HG02870 (cell line): ENCODE data around the gene CPA2.
"Not testable (repeated sequence)": the region's sequence is repeated elsewhere in the genome, so short reads cannot be mapped to it uniquely, and the experiment has no call there.

Experiments
- ATAC-seq: cut with Tn5 transposase; IDR thresholded peaks from one replicate; pipeline ENCODE4 v1.9.1; 2021; ENCODE audit warnings: mild to moderate bottlenecking, moderate library complexity; ENCODE audit not compliant: unreplicated experiment

Gene CPA2

GRCh38 chr7:130304878-130305277, 38.2 kb downstream of the CPA2 start:
- ATAC-seq: no peak

DNA sequence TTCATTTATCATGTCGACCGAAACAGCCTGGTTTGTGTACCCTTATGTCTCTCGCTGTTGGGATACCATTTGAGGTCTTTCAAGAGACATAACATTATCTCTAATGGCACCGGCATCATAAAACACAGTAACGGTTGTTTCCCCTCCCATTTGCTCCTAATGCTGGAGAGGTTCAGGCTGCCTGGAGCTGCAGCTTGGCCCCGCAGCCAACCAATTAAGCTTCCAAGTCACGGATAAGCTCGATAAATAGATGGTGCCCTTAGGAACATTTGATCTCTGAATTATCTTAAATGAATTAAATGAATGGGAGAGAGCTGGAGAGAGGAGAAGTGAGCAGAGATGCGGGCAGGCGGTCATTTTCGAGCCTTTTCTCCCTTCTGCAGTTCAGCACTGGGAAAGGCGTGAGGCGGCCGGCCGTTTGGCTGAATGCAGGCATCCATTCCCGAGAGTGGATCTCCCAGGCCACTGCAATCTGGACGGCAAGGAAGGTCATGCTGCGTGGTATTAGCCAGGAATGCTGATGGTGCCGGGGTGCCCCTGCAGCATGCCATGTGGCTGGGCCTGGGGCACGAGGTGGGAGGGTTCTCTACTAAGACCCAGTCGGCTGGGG, 38.9 kb downstream of the CPA2 start:
- ATAC-seq: no peak

- ATAC-seq: peak; percentile 57
Observed at GRCh38 chr7:130309986-130310385, 43.3 kb downstream of the CPA2 start.

DNA sequence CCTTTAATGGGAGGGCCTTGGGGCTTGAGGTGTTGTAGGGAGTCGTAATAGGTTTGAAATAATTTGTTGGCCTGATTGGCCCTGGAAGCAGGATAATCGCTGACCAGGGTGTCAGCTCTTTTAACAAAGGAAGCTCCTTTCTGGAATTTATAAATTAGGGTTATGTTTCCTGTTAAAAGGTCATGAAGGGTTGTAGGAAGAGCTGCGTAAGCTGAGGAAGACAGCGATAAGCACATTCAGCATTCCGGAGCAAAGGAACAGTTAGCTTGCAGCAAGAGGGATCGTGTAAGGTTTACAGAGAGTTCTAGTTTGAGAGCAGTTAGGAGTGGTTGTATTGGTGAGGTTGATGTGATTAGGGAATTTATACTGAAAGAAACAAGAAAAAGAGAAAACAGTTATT, 47.6 kb downstream of the CPA2 start:
- ATAC-seq: no peak

GRCh38 chr7:130319541-130319940, 52.9 kb downstream of the CPA2 start:
- ATAC-seq: no peak

DNA sequence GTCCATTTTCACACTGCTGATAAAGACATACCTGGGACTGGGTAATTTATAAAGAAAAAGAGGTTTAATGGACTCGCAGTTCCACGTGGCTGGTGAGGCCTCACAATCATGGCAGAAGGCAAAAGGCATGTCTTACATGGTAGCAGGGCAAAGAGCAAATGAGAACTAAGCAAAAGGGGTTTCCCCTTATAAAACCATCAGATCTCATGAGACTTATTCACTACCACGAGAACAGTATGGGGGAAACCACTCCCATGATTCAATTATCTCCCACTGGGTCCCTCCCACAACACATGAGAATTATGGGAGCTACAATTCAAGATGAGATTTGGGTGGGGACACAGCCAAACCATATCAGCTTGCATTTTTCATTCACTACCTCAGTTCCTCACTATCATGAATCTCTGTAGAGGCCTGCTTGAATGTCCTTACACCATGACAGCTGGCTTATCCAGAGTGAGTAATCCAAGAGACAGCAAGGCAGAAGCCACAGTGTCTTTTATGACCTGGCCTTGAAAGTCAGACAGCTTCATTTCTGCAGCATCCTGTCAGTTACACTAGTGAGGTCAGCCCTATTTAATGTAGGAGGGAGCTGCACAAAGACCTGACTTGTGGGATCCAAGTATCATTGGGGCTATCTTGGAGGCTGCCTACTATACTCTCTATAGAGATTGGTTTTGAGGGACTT, 55.0 kb downstream of the CPA2 start:
- not testable (repeated sequence) for ATAC-seq

DNA sequence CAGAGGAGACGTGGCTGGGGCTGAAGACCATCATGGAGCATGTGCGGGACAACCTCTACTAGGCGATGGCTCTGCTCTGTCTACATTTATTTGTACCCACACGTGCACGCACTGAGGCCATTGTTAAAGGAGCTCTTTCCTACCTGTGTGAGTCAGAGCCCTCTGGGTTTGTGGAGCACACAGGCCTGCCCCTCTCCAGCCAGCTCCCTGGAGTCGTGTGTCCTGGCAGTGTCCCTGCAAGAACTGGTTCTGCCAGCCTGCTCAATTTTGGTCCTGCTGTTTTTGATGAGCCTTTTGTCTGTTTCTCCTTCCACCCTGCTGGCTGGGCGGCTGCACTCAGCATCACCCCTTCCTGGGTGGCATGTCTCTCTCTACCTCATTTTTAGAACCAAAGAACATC, 56.0 kb downstream of the CPA2 start:
- ATAC-seq: no peak

GRCh38 chr7:130324306-130324943, 57.8 kb downstream of the CPA2 start:
- no peak for ATAC-seq

- no peak for ATAC-seq
Observed at GRCh38 chr7:130329681-130330080, 63.0 kb downstream of the CPA2 start.

GRCh38 chr7:130332259-130333053, 65.8 kb downstream of the CPA2 start:
- ATAC-seq: no peak

DNA sequence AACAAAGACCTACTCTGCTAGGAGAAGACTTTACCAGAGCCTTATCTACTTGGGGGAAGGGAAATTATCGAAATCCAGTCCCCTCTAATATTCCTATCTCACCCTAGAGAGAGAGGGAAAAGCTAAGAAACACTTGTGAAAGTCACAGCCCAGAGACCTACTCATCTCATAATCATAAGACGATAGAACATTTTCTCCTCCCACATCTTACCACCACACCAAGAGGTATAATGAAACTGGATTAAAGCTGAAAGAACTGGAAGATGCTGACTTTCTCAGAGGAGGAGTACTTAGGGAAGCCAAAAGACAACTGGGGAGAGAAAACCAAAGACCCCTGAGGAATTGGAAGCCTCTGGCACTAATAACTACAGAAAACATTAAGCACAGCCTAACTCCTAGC, 67.2 kb downstream of the CPA2 start:
- ATAC-seq: no peak

DNA sequence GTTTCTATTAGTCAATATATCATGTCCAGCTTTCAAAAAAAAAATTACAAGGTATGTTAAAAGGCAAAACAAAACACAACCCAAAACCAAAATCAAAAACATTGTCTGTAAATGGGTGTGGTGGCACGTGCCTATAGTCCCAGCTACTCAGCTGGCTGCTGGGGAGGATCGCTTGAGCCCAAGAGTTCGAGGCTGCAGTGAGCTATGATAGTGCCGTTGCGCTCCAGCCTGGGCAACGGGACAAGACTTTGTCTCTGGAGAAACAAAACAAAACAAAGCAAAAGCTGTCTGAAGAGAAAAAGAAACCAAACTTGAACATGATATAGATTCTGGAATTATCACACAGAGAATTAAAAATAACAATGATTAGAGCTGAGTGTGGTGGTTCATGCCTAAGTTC, 67.6 kb downstream of the CPA2 start:
- no peak for ATAC-seq

DNA sequence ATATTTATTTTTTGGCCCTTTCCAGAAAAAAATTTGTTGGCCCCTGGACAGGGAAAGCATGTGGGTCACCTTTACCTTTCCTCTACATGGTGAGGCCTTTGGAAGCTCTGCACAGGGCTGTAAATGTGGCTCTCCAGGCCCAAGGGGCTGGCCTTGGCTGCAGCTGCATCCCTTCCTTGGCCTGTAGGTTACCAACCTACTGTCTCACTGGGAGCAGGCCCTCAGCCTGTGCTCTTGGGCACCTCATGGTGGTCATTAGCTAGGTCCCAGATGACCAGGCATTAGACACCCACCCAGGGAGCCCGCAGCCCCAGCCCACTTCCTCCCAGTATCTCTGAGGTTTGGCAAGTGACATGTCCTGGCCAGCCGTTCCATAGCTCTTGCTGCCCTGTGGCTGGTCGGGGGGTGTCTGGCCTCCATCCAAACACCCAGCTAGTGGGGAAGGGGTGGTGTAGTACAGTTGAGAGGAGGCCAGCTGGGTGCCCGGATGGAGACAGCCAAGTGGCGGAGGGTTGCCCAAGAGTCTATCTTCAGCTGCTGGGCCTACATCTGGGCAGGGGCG, 70.8 kb downstream of the CPA2 start:
- no peak for ATAC-seq

DNA sequence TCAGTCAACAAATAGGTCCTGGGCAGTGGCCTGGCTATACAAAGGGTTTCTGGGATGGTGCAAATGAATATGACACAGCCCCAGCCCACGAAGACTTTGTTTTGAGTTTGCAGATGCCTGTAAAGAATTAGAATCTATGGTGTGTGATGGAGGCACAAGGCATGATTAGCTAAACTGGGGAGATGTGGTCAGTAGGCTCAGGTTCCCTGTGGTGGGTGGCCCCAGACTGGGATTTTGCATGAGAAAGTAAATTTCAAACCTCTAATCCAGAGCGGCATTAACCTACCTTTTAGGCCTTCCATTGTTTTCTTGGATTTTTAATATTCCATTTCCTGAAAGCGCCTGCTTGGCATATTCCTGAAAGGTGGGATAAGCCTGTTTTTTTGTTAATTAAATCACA, 71.6 kb downstream of the CPA2 start:
- no peak for ATAC-seq
